ENCODE data around the gene PGAM1.

DNA sequence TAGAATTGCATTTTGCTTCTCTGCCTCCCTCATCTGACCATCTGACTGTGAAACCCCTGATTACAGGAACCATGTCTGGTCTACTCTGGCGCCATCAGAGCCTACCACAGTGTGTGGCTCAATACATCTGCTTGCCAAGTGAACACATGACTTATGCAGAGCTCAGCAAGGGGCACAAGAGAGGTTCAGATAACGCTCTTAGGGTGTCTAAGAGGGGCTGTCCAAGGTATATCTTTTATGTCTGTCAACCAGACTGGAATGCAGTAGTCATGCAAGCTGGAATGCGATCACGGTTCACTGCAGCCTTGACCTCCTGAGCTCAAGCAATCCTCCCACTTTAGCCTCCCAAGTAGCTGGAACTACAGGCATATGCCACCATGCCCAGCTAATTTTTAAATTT, 14.6 kb upstream of the PGAM1 start:
- TF ChIP-seq, protein P1, sequence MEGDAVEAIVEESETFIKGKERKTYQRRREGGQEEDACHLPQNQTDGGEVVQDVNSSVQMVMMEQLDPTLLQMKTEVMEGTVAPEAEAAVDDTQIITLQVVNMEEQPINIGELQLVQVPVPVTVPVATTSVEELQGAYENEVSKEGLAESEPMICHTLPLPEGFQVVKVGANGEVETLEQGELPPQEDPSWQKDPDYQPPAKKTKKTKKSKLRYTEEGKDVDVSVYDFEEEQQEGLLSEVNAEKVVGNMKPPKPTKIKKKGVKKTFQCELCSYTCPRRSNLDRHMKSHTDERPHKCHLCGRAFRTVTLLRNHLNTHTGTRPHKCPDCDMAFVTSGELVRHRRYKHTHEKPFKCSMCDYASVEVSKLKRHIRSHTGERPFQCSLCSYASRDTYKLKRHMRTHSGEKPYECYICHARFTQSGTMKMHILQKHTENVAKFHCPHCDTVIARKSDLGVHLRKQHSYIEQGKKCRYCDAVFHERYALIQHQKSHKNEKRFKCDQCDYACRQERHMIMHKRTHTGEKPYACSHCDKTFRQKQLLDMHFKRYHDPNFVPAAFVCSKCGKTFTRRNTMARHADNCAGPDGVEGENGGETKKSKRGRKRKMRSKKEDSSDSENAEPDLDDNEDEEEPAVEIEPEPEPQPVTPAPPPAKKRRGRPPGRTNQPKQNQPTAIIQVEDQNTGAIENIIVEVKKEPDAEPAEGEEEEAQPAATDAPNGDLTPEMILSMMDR (IDR thresholded peaks at IDR 0.05): no peak
- TF ChIP-seq POLR2AphosphoS5 (IDR thresholded peaks at IDR 0.05) (no peak), POLR2A (IDR thresholded peaks at IDR 0.05) (no peak)

Data from breast epithelium (tissue), 3 donors.